GM23338 (cell line): ENCODE results near the gene ANKRD6. TPM values are rescaled to one million over a fixed set of nuclear protein-coding genes. Genes with fewer than 3 reads are reported as not detected.
A peak's percentile ranks its signal among the peaks of the same experiment; 100 is the strongest.

Experiments
- ATAC-seq: fragments of 200-7000 bp; cut with Tn5 transposase; 3 replicates; pipeline ENCODE4 v1.9.1; 2020
- DNase-seq: peaks from one replicate; pipeline ENCODE4 v3.0.0-alpha.2; 2015; ENCODE audit warnings: low spot score
- H2AFZ ChIP-seq: fragments of 200-600 bp; sonication (generic); 2 replicates; pipeline ENCODE4 v1.8.0; 2016; ENCODE audit warnings: antibody characterized with exemption, mild to moderate bottlenecking, moderate library complexity
- H3F3A ChIP-seq: fragments of 200-600 bp; sonication (generic); replicated peaks from 2 replicates; pipeline ENCODE4 v1.8.0; 2017; ENCODE audit warnings: antibody characterized with exemption, mixed run types, low read depth
- H3K27ac ChIP-seq: fragments of 200-600 bp; sonication (generic); 2 replicates; pipeline ENCODE4 v1.6.1; 2016; ENCODE audit warnings: low read depth
- H3K27me3 ChIP-seq: fragments of 200-600 bp; sonication (generic); 2 replicates; pipeline ENCODE4 v1.8.0; 2016; ENCODE audit warnings: mild to moderate bottlenecking, mixed run types, moderate library complexity; ENCODE audit not compliant: insufficient read depth
- H3K36me3 ChIP-seq: fragments of 200-600 bp; sonication (generic); 2 replicates; pipeline ENCODE4 v1.8.0; 2016; ENCODE audit warnings: mild to moderate bottlenecking; ENCODE audit not compliant: insufficient read depth
- H3K4me1 ChIP-seq: fragments of 200-600 bp; sonication (generic); 2 replicates; pipeline ENCODE4 v1.8.0; 2016; ENCODE audit warnings: mild to moderate bottlenecking, moderate library complexity; ENCODE audit not compliant: insufficient read depth
- H3K4me2 ChIP-seq: fragments of 200-600 bp; sonication (generic); 2 replicates; pipeline ENCODE4 v1.7.1; 2017; ENCODE audit warnings: mixed run types
- H3K4me3 ChIP-seq: fragments of 200-600 bp; sonication (generic); 2 replicates; pipeline ENCODE4 v1.6.1; 2016; ENCODE audit warnings: mixed run types
- H3K79me2 ChIP-seq: fragments of 200-600 bp; sonication (generic); replicated peaks from 2 replicates; pipeline ENCODE4 v1.8.0; 2017; ENCODE audit warnings: mild to moderate bottlenecking; ENCODE audit not compliant: insufficient read depth
- H3K9me2 ChIP-seq: fragments of 200-600 bp; sonication (generic); 2 replicates; pipeline ENCODE4 v1.8.0; 2017; ENCODE audit not compliant: insufficient read depth
- H4K20me1 ChIP-seq: fragments of 200-600 bp; sonication (generic); replicated peaks from 2 replicates; pipeline ENCODE4 v1.8.0; 2017; ENCODE audit warnings: mild to moderate bottlenecking; ENCODE audit not compliant: insufficient read depth
- H3K27ac Mint-ChIP-seq: 2 replicates; pipeline ENCODE4 v1.8.0; 2020; ENCODE audit warnings: inconsistent platforms, mild to moderate bottlenecking, moderate library complexity, mixed read lengths
- H3K27me3 Mint-ChIP-seq: 3 replicates; pipeline ENCODE4 v1.8.0; 2022; ENCODE audit warnings: low read depth, mild to moderate bottlenecking, moderate library complexity, mixed read lengths, inconsistent platforms; ENCODE audit not compliant: insufficient read depth, poor library complexity
- H3K36me3 Mint-ChIP-seq: 3 replicates; pipeline ENCODE4 v1.8.0; 2021; ENCODE audit warnings: low read depth, mild to moderate bottlenecking, inconsistent platforms, moderate library complexity, mixed read lengths
- H3K4me1 Mint-ChIP-seq: 3 replicates; pipeline ENCODE4 v1.8.0; 2020; ENCODE audit warnings: mild to moderate bottlenecking, inconsistent platforms, mixed read lengths
- H3K4me3 Mint-ChIP-seq: 3 replicates; pipeline ENCODE4 v1.8.0; 2021; ENCODE audit warnings: moderate library complexity, mild to moderate bottlenecking, inconsistent platforms, mixed read lengths
- H3K9me3 Mint-ChIP-seq: 3 replicates; pipeline ENCODE4 v1.8.0; 2020; ENCODE audit warnings: moderate library complexity, mild to moderate bottlenecking, inconsistent platforms, mixed read lengths
- JUNB ChIP-seq: IDR thresholded peaks from one replicate; pipeline ENCODE4 v1.6.1; 2016; ENCODE audit warnings: antibody characterized with exemption; ENCODE audit not compliant: unreplicated experiment
- POLR2AphosphoS5 ChIP-seq: IDR thresholded peaks from 2 replicates; pipeline ENCODE4 v1.6.1; 2016; ENCODE audit warnings: antibody characterized with exemption, low read depth
- ZNF331 ChIP-seq: fragments of 250-450 bp; sonication (Bioruptor Pico); IDR thresholded peaks from 2 replicates; pipeline ENCODE4 v1.5.0; 2020; ENCODE audit warnings: low read depth, mild to moderate bottlenecking, moderate library complexity
- polyA plus RNA-seq: library from polyadenylated mRNA; unstranded; fragments of >200 nt; fragmentation: Nextera tagmentation; extraction: Ambion mirVana; gene quantifications from 2 replicates; pipeline ENCODE4 v1.2.1, GENCODE V29; 2016
- total RNA-seq: library from RNA; depleted of rRNA; stranded (reverse); fragments of >200 nt; shearing (Covaris generic); gene quantifications from 2 replicates; pipeline ENCODE4 v1.2.3, GENCODE V29; 2014
- TF ChIP-seq, protein P1 (sequence below): fragments of 250-450 bp; sonication (Bioruptor Pico); IDR thresholded peaks from 2 replicates; pipeline ENCODE4 v1.5.0; 2020; ENCODE audit warnings: mild to moderate bottlenecking, moderate library complexity

Gene ANKRD6
- total and polyA plus RNA-seq, 2 experiments from 2014 or later: 3.2 to 9.2 TPM

DNA sequence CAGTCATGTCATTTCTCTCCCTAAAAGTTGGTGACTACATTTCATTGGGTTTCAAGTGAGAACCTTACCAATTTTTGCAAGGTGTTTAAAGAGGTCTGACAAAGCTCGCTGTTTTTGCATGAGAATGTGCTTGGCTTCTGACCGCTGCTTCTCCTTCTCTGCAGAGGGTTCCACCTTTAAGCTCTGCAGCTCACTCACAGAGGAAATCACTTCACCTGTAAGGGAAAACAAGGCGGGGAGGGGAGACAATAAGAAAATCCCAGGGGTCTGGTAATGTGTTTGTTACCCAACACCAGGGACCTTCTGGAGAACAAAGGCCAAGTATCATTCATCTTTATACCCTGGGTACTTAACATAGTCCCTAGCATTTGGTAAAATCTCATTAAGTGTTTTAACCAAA, 245.6 kb downstream of the ANKRD6 start:
- no peak overlapping the region; the same call in 2 of the 3 replicates for H3K4me3 Mint-ChIP-seq
- H3K36me3 Mint-ChIP-seq: peaks cover 98% of the 10 kb centered on the region
- H3K4me2 ChIP-seq: no peak overlapping the region
- 0 out of 2 replicates have a peak, but pooled peaks cover 3% of the 10 kb centered on the region for H4K20me1 ChIP-seq
- TF ChIP-seq, protein P1, sequence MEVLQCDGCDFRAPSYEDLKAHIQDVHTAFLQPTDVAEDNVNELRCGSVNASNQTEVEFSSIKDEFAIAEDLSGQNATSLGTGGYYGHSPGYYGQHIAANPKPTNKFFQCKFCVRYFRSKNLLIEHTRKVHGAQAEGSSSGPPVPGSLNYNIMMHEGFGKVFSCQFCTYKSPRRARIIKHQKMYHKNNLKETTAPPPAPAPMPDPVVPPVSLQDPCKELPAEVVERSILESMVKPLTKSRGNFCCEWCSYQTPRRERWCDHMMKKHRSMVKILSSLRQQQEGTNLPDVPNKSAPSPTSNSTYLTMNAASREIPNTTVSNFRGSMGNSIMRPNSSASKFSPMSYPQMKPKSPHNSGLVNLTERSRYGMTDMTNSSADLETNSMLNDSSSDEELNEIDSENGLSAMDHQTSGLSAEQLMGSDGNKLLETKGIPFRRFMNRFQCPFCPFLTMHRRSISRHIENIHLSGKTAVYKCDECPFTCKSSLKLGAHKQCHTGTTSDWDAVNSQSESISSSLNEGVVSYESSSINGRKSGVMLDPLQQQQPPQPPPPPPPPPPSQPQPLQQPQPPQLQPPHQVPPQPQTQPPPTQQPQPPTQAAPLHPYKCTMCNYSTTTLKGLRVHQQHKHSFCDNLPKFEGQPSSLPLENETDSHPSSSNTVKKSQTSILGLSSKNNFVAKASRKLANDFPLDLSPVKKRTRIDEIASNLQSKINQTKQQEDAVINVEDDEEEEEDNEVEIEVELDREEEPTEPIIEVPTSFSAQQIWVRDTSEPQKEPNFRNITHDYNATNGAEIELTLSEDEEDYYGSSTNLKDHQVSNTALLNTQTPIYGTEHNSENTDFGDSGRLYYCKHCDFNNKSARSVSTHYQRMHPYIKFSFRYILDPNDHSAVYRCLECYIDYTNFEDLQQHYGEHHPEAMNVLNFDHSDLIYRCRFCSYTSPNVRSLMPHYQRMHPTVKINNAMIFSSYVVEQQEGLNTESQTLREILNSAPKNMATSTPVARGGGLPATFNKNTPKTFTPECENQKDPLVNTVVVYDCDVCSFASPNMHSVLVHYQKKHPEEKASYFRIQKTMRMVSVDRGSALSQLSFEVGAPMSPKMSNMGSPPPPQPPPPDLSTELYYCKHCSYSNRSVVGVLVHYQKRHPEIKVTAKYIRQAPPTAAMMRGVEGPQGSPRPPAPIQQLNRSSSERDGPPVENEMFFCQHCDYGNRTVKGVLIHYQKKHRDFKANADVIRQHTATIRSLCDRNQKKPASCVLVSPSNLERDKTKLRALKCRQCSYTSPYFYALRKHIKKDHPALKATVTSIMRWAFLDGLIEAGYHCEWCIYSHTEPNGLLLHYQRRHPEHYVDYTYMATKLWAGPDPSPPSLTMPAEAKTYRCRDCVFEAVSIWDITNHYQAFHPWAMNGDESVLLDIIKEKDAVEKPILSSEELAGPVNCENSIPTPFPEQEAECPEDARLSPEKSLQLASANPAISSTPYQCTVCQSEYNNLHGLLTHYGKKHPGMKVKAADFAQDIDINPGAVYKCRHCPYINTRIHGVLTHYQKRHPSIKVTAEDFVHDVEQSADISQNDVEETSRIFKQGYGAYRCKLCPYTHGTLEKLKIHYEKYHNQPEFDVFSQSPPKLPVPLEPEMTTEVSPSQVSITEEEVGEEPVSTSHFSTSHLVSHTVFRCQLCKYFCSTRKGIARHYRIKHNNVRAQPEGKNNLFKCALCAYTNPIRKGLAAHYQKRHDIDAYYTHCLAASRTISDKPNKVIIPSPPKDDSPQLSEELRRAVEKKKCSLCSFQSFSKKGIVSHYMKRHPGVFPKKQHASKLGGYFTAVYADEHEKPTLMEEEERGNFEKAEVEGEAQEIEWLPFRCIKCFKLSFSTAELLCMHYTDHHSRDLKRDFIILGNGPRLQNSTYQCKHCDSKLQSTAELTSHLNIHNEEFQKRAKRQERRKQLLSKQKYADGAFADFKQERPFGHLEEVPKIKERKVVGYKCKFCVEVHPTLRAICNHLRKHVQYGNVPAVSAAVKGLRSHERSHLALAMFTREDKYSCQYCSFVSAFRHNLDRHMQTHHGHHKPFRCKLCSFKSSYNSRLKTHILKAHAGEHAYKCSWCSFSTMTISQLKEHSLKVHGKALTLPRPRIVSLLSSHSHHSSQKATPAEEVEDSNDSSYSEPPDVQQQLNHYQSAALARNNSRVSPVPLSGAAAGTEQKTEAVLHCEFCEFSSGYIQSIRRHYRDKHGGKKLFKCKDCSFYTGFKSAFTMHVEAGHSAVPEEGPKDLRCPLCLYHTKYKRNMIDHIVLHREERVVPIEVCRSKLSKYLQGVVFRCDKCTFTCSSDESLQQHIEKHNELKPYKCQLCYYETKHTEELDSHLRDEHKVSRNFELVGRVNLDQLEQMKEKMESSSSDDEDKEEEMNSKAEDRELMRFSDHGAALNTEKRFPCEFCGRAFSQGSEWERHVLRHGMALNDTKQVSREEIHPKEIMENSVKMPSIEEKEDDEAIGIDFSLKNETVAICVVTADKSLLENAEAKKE (CRISPR knock-in tag): peak; percentile 83; the same call in 1 of the 2 replicates
- TF ChIP-seq POLR2AphosphoS5 (no peak), ZNF331 (CRISPR knock-in tag) (no peak), JUNB (no peak)
- DNase-seq (peak; percentile 48), ATAC-seq (peak; percentile 87)
- no peak overlapping the region for H3K4me3 ChIP-seq
- H3K36me3 ChIP-seq: peaks cover 92% of the 10 kb centered on the region
- peak overlapping the region; percentile 81 for H3K27ac Mint-ChIP-seq
- H3K9me2 ChIP-seq: no peaks in the 10 kb centered on the region
- H3K27me3 ChIP-seq: no peaks in the 10 kb centered on the region
- no peaks in the 10 kb centered on the region for H3K9me3 Mint-ChIP-seq
- peaks cover 41% of the 10 kb centered on the region; the same call in 1 of the 2 replicates for H3F3A ChIP-seq
- peaks cover 22% of the 10 kb centered on the region for H3K4me1 ChIP-seq
- H3K27me3 Mint-ChIP-seq: peaks cover 4% of the 10 kb centered on the region
- no peak overlapping the region for H2AFZ ChIP-seq
- H3K4me1 Mint-ChIP-seq: peaks cover 36% of the 10 kb centered on the region
- H3K79me2 ChIP-seq: peaks cover 17% of the 10 kb centered on the region
- peak overlapping the region; percentile 76 for H3K27ac ChIP-seq
